AG04450 (cell line): Measurements from ENCODE around the gene MCRIP2. TPM values are rescaled to one million over a fixed set of nuclear protein-coding genes. Genes with fewer than 3 reads are reported as not detected.
A peak's percentile ranks its signal among the peaks of the same experiment; 100 is the strongest.

Experiments
- CTCF ChIA-PET: fragments of 300-600, 350-600 bp; formaldehyde crosslinking; extraction: SDS; loops from one replicate; lab custom pipeline; 2022; ENCODE audit warnings: antibody characterized with exemption, inconsistent platforms; lab: Charles Lee
- POLR2A ChIA-PET: fragments of 350-600 bp; formaldehyde crosslinking; extraction: SDS; loops from one replicate; lab custom pipeline; 2021; ENCODE audit warnings: antibody characterized with exemption, inconsistent platforms; lab: Yijun Ruan, JAX
- DNase-seq: peaks from one replicate; pipeline ENCODE4 v3.0.0-alpha.2; 2011; ENCODE audit warnings: low read depth, low spot score
- H3K27ac ChIP-seq: one replicate; pipeline ENCODE4 v1.5.1; 2012; ENCODE audit warnings: low read depth, low read length, control low read depth
- H3K27me3 ChIP-seq: one replicate; pipeline ENCODE4 v1.6.0; 2012; ENCODE audit warnings: low read length; ENCODE audit not compliant: control insufficient read depth, insufficient read depth
- H3K4me3 ChIP-seq: 2 replicates; pipeline ENCODE4 v1.5.1; 2011; ENCODE audit warnings: mild to moderate bottlenecking, low read depth, low read length, control low read depth
- H3K9me3 ChIP-seq: 2 replicates; pipeline ENCODE4 v1.5.1; 2012; ENCODE audit warnings: low read length; ENCODE audit not compliant: control insufficient read depth, insufficient read depth
- polyA plus RNA-seq: library from polyadenylated mRNA; depleted of rRNA; stranded (reverse); fragments of >200 nt; gene quantifications from 2 replicates; pipeline ENCODE4 v1.2.3, GENCODE V29; 2011
- TF ChIP-seq, protein P1 (sequence below): IDR thresholded peaks from 2 replicates; pipeline ENCODE4 v1.5.1; 2011; ENCODE audit warnings: low read depth, low read length, control low read depth, inconsistent platforms

MCRIP2 gene
- polyA plus RNA-seq, 1 experiment: 6.7 TPM

DNA sequence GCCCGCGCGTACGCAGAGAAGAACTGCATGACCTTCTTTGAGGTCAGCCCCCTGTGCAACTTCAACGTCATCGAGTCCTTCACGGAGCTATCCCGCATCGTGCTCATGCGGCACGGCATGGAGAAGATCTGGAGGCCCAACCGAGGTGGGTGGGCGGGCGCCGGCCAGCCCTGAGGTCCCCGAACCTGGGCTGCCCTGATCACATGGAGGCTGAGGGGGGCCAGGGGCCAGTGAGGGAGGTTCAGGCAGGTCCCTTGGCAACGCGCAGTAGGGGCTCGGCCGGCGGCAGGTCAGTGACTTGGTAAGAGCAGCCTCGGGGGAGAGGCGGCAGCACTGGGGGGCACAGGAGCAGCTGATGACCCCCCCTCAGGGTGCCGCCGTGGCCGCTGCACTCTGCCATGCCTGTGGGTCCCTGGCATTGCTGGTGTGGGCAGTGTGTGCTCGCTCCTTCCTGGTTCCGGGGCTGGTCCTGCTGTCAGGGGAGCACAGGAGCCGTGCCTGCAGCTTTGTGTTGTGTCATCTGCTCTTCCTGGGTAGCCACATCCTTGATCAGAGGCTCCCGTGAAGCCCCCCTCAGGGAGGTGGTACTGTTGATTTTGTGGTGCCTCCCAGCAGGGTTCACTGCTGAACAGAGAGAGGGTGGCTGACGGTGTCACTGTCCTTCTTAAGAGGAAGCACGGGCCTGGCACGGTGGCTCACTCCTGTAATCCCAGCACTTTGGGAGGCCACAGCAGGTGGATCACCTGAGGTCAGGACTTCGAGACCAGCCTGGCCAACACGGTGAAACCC lies 15.5 kb upstream of the MCRIP2 start:
- ChIA-PET CTCF (interaction anchor here (0.6 kb wide), 1 partner anchor 855 kb away, joined by 7 read pairs; no protein-coding TSS in a partner anchor), POLR2A (interaction anchor here (2.3 kb wide), 1 partner anchor 10 kb away, joined by 10 read pairs; the partner anchor contains the start of gene METTL26)
- Histone ChIP-seq H3K4me3 (no peak overlapping the region), H3K27me3 (no peaks in the 10 kb centered on the region), H3K27ac (peak overlapping the region; percentile 86), H3K9me3 (peaks cover 20% of the 10 kb centered on the region; the same call in 1 of the 2 replicates)
- TF ChIP-seq, protein P1, sequence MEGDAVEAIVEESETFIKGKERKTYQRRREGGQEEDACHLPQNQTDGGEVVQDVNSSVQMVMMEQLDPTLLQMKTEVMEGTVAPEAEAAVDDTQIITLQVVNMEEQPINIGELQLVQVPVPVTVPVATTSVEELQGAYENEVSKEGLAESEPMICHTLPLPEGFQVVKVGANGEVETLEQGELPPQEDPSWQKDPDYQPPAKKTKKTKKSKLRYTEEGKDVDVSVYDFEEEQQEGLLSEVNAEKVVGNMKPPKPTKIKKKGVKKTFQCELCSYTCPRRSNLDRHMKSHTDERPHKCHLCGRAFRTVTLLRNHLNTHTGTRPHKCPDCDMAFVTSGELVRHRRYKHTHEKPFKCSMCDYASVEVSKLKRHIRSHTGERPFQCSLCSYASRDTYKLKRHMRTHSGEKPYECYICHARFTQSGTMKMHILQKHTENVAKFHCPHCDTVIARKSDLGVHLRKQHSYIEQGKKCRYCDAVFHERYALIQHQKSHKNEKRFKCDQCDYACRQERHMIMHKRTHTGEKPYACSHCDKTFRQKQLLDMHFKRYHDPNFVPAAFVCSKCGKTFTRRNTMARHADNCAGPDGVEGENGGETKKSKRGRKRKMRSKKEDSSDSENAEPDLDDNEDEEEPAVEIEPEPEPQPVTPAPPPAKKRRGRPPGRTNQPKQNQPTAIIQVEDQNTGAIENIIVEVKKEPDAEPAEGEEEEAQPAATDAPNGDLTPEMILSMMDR: no peak
- DNase-seq: no peak

DNA sequence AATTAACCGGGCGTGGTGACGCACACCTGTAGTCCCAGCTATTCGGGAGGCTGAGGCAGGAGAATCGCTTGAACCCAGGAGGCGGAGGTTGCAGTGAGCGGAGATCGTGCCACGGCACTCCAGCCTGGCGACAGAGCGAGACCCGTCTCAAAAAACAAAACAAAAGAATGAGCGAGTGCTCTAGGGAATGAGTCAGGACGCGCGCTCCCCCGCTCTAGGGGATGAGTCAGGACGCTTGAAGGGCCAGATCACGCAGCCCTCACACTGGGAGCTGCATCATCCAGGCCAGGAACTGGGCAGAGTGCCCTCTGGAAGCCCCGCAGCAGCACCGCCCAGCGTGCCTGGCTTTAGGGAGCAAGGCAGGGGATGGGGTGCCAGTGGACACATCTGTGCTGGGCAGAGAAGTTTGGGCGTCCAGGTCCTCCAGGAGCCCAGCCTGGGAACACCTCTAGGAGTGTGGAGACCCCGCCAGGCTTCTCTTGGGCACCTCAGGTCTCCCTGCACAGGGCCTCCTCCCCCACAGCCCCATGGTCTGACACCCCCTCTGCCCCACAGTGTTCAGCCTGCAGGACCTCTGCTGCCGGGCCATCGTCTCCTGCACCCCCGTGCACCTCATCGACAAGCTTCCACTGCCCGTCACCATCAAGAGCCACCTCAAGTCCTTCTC lies 14.7 kb upstream of the MCRIP2 start:
- peak; percentile 91 for DNase-seq
- peak overlapping the region; percentile 86 for H3K27ac ChIP-seq
- ChIA-PET CTCF (no interaction called here), POLR2A (interaction anchor here (0.6 to 2.3 kb wide), 2 partner anchors 9 to 37 kb away, joined by 3 to 10 read pairs; partner anchors contain the start of genes METTL26 and RAB40C)
- TF ChIP-seq, protein P1: no peak
- no peak overlapping the region for H3K4me3 ChIP-seq
- peaks cover 20% of the 10 kb centered on the region; the same call in 1 of the 2 replicates for H3K9me3 ChIP-seq
- H3K27me3 ChIP-seq: no peaks in the 10 kb centered on the region

DNA sequence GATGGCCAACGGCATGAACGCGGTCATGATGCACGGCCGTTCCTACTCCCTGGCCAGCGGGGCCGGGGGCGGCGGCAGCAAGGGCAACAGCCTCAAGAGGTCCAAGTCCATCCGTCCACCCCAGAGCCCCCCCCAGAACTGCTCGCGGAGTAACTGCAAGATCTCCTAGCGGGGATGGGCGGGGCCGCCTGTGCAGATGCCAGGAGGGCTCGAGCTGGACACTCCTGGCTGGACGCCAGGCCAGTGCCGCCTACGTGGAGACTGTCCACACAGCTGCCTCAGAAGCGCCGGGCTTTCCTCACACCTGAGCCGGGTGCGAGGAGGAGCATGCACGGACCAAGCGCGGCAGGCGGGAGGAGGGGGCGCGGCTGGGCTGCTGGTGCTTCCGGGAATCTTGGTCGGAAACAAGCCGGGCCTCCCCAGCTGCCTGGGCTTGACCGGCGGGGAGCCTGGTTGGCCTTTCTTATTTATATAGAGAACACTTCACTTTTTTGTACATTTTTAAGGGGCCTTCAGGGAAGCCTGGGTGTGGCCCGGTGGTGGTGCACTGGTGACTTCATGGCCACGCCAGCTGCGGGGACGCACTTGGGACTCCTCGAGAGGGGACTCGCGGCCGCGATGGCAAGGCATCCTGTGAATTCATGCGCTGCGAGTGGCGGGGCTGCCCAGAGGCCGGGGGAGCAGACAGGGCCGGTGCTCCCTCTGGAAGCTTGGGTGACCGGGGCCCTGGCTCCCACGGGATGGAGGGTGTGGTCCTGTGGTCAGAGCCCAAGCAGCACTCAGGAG lies 14.0 kb upstream of the MCRIP2 start:
- no peak for DNase-seq
- TF ChIP-seq, protein P1: no peak
- Histone ChIP-seq H3K27me3 (no peaks in the 10 kb centered on the region), H3K9me3 (peaks cover 17% of the 10 kb centered on the region; the same call in 1 of the 2 replicates), H3K4me3 (no peak overlapping the region), H3K27ac (peak overlapping the region; percentile 86)
- ChIA-PET CTCF (no interaction called here), POLR2A (interaction anchor here (0.6 to 2.3 kb wide), 2 partner anchors 9 to 37 kb away, joined by 3 to 10 read pairs; partner anchors contain the start of genes METTL26 and RAB40C)

DNA sequence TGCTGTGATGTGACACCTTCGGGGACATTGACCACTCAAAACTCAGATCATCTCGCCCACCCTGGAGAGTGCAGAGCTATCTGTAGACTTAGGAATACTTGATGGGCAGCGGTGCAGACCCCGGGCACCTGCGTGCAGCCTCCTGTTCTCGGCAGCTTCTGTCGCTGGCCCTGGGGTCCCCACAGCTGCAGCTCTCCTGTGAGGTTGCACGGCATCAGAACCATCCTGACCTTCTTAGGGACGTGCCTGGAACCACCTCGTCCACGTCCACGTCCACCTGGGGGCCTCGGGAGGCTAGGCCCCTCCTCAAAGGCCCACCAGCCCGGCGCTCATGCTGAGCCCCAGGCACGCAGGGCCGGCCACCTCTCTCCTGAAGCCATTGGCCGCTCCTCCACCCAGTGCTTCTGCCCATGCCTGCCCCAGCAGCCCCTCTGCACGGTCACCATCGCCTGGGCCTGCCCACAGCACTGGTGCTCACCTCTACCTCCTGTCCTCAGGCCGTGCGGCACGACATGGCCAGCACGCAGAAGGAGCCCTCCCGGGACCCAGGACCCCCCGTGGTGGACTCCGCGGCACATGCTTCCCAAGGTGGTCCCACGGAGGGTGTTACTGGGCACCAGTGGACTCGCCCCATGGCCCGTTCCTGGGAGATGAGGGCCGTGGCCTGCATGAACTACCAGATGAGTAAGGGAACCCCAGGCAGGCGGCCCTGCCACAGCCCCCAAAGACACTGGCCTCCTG lies 13.1 kb upstream of the MCRIP2 start:
- peaks cover 14% of the 10 kb centered on the region; the same call in 1 of the 2 replicates for H3K9me3 ChIP-seq
- CTCF ChIA-PET: interaction anchor here (0.6 kb wide), 1 partner anchor 665 kb away, joined by 3 read pairs; no protein-coding TSS in a partner anchor
- no peak overlapping the region for H3K4me3 ChIP-seq
- TF ChIP-seq, protein P1: no peak
- no peak overlapping the region for H3K27ac ChIP-seq
- no peaks in the 10 kb centered on the region for H3K27me3 ChIP-seq
- DNase-seq: no peak
- POLR2A ChIA-PET: interaction anchor here (2.3 kb wide), 1 partner anchor 8 kb away, joined by 10 read pairs; the partner anchor contains the start of gene METTL26
